GM10266 (cell line): Measurements from ENCODE around the gene CORIN.

Experiments
- DNase-seq: peaks from one replicate; pipeline ENCODE4 v3.0.0; 2012; ENCODE audit errors: extremely low spot score
- CTCF ChIP-seq: IDR thresholded peaks from 2 replicates; pipeline ENCODE4 v1.5.1; 2012; ENCODE audit warnings: mild to moderate bottlenecking, low read depth; ENCODE audit not compliant: control insufficient read depth, insufficient read depth; ENCODE audit errors: missing control alignments

The CORIN gene

DNA sequence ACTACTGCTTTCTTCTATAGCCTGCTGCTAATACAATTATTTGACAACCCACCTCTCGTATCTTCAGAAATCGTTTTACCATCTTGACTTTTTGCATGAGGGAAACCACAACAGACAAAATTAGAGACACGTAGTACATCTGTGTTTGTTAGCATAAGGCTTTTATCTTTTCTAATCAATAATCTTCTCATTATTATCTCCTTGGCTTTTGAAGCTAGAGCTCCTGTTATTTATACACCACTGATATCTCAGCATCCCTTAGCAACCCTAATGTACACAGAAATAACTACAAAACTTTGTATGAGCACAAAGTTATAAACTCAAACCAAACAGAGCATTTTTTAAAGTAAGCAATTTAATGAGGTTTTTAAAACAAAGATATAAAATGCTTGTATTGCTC is 39.7 kb downstream of the CORIN start:
- DNase-seq = no peak
- TF ChIP-seq CTCF = no peak

- no peak for DNase-seq
- TF ChIP-seq CTCF = no peak
Measured at GRCh38 chr4:47791965-47792364, 45.9 kb downstream of the CORIN start.

DNA sequence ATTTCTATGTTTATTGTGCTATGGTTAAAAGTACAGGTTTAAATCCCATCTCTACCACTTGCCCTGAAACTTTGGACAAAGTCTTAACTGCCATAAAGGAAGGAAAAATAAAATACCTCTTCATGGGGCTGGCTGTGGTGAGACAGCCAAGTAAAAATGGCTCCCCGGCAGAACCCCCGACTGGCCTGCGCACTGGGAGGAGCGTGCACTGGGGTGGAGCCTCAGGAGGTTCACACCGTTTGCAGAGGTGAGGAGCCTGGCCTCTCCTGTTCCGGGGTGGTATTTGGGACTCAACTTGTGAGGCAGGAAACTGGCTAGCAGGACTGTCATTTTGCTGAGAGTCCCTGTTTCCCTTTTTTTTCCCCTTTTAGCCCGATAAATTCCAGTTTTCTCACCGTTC is 47.8 kb downstream of the CORIN start:
- DNase-seq = no peak
- no peak for TF ChIP-seq CTCF

DNA sequence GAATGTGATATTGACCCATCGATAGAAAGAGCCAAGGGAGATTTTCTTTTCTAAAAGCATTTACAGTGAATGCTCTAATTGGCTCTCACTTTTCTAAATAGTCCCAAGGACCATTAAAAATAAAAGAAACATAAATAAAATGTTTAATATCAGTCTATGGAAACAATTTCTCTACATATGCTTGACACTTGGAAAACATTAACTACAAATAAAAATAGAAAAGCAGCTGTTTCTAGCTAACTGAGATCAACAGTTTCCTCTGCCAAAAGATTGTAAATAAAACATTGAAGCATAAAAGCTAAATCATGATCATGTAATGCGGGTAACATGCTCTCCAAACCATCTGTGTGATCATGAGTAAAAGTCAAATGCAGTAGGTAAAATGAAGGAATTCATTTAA is 49.7 kb downstream of the CORIN start:
- no peak for DNase-seq
- TF ChIP-seq CTCF = no peak

DNA sequence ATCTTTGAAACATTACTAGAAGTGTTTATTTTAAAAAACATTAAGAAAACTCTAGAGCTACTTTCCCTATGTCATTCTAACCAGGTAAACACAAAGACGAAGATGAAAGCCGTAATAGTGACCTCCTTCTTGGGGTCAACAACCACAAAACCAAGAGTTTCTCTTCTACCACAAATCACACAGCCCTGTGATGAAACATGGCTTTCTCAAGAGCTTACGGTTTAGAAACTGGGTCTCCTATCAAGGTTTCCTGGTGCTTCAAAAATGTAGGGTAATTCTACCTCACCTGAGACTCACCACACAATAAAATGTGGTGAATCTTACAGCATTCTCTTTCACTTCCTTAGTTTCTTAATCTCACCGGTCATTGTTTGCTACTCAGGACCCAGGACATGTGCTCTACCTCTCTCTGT is 50.9 kb downstream of the CORIN start:
- peak; percentile 20 for DNase-seq
- TF ChIP-seq CTCF = no peak

- DNase-seq = no peak
- no peak for TF ChIP-seq CTCF
Measured at GRCh38 chr4:47785153-47785552, 52.7 kb downstream of the CORIN start.

DNA sequence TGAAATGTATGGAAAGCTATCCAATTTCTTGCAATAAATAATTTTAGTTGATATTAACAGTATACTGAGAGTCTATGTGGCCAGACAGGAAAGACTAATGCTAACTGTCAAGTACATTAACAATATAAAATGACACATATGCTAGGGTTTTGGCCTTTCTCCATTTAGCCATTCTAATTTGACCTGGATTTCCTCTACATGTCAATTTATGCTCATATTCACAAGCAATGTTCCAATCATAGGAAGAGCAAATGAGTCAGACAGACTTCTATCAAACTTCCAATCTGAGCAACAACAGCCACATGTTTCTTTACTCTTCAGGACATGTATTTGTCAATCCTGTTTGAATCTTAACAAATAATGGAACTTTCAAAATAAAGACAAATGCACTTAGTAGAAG is 53.6 kb downstream of the CORIN start:
- no peak for TF ChIP-seq CTCF
- DNase-seq = no peak

GRCh38 chr4:47776353-47776752 is 61.5 kb downstream of the CORIN start:
- no peak for TF ChIP-seq CTCF
- DNase-seq = no peak
